NCI-H524 (cell line): ENCODE measurements around the gene ZMIZ2.
"Not testable (repeated sequence)": the region's sequence is repeated elsewhere in the genome, so short reads cannot be mapped to it uniquely, and the experiment has no call there.

Experiments used
- DNase-seq, 2 experiments: peaks; one replicate each; lab custom pipeline; 2025; lab: John Stamatoyannopoulos, UW

ZMIZ2 gene

DNA sequence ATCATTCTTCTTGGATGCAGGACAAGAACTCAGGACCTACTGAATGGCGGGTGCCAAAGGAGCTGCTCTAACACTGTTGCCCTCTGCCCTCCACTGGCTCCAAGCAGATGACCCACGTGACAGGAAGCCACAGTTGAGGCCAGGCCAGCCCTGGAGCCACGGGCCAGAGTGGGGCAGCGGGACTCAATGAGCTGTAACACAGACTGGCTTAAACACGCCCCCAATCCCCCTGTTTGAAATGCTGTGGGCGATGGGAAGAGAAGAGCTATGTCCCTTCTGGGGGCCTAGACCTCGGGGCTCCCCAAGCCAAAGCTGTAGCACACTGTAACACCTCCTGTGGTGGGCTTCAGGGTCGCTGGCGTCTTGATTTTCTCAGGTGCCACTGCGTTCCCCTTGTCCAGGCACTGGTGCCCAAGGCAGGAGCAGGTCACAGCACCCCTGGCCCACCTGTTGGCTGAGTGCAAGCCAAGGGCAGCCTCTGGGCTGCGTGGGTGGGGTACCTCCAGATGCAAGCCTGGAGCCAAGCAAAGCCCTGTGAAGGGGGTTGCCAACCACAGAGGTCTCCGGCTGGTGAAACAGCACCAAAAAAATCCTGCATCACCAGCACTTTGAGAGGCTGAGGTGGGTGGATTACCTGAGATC, 18.6 kb upstream of the ZMIZ2 start:
- no peak for DNase-seq

DNA sequence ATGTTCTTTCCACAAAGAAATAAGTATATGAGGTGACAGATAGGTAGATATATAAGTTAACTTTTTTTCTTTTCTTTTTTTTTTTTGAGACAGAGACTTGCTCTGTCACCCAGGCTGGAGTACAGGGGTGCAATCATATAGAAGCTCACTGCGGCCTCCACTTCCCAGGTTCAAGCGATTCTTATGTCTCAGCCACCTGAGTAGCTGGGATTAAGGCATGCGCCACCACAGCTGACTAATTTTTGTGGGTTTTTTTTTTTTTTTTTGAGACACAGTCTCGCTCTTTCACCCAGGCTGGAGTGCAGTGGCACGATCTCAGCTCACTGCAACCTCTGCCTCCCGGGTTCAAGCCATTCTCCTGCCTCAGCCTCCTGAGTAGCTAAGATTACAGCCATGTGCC, 15.7 kb upstream of the ZMIZ2 start:
- not testable (repeated sequence) for DNase-seq

DNA sequence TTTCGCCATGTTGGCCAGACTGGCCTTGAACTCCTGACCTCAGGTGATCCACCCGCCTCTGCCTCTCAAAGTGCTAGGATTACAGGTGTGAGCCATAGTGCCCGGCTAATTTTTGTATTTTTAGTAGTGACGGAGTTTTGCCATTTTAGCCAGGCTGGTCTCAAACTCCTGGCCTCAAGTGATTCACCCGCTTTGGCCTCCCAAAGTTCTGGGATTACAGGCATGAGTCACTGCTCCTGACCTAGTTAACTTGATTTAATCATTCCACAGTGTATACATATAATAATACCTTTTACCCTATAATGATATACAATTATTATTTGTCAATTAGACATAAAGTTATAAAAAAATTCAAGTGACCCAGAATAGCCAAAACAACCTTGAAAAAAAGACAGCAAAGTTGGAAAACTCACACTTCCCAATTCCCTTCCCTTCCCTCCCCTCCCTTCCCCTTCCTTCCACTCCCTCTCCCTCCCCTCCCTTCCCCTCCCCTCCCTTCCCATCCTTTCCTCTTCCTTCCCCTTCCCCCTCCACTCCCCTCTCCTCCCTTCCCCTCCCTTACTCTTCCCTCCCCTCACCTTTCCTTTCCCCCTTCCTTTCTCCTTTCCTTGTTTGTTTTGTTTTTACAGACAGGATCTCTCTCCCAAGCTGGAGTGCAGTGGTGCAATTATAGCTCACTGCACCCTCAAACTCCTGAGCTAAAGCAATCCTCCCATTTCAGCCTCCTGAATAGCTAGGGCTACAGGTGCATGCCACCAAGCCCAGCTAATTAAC, 14.8 kb upstream of the ZMIZ2 start:
- DNase-seq, result no peak

DNA sequence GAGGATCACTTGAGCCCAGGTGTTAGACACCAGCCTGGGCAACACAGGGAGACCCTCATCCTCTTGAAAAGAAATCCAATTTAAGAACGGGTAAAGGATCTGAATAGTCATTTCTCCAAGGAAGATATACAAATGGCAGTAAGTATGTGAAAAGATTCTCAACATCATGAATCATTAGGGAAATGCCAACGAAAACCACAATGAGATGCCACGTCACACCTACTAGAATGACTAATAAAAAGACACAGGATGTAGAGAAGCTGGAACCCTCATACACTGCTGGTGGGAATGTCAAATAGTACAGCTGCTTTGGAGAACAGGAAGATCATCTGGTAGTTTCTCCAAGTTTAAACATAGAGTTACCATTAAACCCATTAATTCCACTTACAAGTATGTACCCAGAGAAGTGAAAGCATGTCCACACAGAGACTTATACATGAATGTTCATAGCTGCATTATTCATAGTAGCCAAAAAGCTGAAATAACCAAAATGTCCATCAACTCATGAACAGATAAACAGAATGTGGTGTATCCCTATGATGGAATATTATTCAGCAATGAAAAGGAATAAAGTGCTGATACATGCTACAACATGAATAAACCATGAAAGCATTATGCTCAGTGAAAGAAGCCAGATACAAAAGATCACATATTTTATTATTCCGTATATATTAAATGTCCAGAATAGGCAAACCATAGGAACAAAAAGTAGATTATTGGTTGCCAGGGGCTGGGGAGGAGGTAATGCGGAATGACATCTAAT, 13.1 kb upstream of the ZMIZ2 start:
- no peak for DNase-seq

DNA sequence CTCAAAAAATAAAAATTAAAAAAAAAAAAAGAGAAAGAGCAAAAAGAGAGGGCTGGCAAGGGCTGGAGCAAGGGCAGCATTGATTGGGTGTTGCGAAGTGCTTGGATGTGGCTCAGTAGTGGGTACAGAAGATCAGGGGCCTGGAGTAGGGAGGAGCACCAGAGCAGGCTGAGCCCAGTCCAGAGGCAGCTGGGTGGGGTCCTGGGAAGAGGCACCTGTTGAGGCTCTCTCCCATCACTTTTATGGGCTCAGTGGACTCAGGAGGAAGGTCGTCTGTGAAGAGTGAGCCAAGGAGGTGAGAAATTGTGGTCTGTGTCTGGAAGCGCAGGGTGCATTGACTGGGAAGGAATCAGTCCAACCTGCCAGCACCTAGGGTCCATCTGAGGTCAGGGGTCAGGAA, 11.8 kb upstream of the ZMIZ2 start:
- no peak for DNase-seq

DNA sequence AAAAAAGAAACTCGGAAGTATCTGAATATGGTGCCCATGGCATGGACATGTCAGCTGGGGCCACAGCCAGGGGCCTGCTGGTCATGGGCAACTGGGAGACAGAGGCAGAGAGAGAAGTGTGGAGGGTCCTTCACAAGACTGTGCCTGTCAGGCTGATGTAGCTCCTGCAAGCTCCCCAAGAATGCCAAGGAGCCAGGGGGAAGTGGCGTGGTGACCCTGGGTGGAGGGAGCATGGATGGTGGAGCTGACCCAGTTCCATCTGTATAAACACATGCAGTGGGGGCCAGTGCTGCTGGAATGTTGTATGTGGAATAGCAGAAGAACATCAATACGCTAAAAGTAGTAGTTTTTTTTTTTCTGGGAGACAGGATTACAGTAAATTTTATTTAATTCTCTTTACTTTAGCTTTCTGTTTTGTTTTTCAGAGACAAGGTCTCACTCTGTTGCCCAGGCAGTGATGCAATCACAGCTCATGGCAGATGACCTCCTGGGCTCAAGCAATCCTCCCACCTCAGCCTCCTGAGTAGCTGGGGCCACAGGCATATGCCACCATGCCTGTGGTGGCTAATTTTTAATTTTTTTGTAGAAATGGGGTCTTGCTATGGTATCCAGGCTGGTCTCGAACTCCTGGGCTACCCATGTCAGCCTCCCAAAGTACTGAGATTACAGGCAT, 10.5 kb upstream of the ZMIZ2 start:
- no peak for DNase-seq

DNA sequence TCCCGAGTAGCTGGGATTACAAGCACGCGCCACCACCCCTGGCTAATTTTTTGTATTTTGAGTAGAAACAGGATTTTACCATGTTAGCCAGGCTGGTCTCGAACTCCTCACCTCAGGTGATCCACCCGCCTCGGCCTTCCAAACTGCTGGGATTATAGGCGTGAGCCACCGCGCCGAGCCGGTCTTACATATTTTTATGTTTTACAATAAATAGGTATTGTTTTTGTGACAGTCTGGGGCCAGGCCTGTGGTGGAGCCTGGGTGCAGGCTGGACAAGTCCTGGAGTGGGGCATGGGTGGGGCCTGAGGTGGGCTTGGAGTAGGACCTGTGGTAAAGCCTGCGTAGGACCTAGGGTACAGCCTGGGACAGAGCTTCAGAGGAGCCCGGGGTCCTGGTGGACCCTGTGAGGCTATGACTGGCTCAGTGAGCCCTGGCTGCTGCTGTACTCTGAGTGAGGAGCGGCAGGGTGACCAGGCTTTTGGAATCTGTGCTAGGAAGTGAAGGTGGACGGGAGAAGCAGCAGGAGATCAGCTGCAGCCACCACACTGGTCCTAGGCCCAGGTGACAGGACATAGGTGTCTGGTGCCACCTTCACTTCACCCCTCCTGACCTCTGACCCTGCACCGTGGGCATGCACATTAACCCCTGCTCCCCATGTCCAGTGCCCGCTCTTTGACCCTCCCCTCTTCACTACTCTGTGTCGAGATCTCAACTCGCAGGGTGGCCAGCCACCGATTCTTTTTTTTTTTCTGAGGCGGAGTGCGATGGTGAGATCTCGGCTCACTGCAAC, 9.6 kb upstream of the ZMIZ2 start:
- DNase-seq, result no peak

DNA sequence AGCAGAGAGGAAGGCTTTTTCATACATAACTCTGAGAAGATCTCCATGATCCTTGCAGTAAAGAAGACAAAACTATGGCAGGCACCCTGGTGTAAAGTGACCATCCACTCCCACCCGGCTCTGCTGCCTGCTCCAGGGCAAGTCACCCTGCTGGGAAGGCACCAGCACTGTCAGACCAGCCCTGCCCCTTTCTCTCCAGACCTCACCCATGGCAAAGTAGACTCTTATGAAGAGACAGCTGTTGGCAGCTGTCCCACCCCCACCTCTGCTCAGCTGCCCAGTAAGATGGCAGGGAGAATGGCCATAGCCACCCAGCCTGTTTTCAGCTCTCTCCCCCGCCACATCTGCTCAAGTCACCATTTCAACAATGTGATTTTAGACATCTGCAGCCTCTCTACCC, 8.6 kb upstream of the ZMIZ2 start:
- DNase-seq, result no peak

DNA sequence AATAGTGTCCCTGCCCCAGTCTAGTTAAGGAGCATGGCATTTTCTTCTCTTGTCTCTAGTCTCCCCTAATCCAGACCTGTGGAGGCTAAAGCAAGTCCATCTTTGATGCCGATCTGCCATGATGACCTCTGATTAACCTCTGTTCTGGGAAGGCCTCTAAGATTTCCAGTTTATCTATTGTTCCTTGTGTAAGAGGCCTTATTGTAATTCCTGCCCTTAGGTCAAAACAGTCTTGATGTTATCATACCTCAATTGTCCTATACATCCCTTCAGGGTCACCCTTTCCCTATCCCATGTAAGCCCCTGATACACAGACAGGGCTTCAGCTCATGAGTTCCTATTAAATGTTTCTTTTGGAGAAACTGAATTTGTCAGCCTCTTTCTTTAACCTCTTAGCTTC, 4.9 kb upstream of the ZMIZ2 start:
- no peak for DNase-seq

DNA sequence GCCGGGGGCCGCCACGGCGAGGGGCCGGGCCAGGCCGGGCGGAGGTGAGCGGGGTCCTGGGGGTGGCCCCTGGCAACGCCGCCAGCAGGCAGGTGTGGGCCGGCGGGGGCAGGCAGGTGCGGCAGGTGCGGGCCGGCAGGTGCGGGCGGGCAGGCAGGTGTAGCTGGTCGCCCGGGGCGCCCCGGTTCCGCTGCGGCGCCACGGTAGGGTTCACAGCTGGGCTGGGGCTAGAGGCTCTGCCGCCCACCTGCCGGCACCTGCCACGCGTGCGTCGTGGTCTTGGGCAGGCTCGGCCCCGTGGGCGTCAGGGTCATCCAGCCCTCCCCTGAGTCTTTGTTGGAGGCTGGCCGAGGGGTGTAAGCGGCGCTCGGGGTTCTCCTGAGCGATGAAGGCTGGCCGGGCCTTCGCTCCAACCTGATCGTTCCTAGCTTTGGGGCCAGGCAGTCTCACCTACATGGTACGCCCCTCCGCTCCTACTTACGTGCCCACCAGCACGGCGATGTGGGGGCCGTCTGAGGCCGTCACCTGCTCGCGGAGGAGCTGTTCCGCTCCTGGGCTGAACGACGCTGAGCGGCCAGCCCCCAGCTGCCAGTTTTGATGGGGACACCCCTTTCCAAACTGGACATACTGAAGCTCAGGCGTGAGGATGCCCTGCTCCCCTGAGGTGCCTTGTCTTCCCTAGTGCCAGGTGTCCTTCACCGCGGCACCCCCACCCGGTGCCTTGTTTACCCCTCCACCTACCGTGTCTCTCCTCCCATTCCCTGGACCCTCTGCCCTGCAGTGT, 493 bp downstream of the ZMIZ2 start:
- DNase-seq, result no peak

DNA sequence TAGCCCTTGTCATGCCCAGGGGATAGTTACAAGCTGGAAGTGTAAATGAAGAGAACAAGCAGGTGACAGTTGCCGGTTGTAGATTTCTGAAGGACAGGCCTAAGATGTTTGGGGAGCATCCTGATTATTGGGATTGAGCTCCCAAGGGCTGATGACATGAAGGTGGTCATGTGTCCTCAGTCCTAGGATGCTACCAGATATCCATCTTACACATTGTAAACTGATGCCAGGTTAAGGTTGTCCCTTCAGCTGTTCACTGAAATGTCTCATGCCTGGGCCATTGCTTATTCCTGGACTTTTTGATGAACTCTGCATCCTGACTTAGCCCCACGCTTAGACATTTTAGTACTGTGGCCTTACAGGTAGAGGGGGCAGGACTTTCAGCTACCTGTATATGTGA, 1.3 kb downstream of the ZMIZ2 start:
- DNase-seq, result no peak

DNA sequence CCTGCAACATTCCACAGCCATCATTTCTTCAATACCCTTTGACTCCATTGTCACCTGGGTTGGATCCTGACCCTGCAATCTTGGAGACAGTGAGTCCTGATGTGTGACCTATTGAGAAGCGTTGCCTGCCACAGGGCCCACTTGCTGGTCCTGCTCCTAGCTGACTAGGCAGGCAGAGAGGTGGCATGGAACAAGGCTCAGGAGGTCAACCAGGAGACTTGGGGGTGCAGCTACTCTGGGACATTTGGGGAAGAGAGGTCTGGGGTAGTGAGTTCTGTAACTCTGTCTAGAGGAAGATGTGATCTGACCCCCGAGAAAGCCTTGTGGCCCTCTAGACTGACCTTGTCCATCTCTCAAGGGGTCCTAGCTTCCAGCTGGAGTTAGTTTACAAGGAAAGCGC, 1.8 kb downstream of the ZMIZ2 start:
- no peak for DNase-seq

DNA sequence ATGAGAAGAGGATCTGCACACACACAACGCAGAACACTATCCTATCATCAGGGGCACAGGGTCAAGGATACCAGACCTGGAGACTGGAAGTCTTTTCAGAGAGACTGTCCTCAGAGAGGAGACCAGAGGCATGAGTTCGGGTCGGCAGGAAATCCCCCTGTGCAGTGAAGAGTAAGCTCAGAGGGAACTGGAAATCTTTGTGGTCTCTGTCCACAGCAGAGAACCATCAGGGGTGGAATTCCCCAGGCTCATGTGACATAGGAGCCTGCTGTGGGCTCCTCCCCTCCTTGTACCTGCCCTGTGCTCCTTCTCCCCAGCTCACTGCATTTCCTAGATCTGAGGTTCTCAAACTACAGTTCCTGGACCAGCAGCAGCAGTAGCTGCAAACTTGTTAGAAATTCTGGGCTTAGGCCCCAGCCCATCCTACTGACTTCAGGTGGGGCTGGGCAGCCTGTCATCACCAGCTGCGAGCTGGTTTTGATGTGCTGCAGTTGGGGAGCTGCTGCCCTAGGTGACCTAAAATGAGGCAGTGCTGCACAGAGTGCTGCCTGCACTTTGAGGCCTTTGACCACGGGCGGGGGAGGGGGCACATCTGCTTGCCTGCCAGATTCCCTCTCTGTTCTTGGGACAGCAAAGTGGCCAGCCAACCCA, 2.4 kb downstream of the ZMIZ2 start:
- DNase-seq, result peak in 1 of 2 experiments; percentile 7

DNA sequence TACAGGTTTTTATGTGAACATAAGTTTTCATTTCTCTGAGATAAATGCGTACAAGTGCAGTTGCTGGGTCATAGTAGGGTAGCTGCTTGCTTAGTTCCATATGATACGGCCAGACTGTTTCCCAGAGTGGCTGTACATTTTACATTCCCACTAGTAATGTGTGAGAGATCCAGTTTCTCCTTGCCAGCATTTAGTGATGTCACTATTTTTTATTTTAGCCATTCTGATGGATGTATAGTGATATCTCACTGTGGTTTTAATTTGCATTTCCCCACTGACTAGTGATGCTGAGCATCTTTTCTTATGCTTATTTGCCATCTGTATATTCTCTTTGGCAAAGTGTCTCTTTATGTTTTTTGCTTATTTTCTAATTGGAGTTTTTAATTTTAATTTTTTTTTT, 4.2 kb downstream of the ZMIZ2 start:
- no peak for DNase-seq

DNA sequence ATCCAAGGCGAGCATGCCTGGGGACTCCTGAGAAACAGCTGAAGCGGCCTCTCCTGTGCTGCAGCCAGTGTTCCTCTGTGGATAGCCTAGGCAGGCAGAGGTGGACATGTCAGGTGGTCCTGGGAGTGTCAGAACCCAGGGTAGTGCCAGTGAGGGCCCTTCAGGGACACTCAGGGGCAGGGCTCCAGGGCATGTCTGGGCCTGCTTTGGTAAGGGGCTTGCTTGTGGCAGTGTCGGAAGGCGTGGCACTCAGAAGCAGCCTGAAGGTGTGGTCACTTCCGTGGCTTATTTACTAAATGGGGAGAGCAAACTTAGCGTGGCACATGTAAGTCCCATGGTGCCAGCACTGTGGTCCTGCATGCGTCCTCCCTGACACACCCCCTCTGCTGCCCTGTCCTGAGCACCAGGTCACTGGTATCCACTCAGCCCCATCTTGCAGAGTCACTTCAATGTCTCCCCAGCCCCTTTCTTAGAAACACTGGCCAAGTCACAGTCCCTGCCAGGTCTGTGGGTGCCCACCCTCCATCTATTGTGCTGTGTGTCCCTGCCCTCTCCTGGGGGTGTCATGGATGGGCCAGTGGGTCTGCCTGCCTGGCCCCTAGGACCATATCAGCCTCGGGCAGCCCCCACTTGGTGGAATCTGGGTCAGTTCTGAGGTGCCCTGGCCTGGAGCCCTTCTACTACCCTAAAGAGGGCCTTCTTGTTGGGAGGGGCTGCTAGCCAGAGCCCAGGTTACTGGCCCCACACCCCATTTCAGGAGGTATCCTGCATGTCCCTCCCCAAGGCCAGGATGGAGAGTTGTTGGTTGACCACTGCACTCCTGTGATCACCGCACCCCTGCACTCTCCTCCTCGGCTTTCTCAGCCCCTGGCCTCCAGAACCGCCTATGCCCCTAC, 6.4 kb downstream of the ZMIZ2 start:
- DNase-seq, result no peak

DNA sequence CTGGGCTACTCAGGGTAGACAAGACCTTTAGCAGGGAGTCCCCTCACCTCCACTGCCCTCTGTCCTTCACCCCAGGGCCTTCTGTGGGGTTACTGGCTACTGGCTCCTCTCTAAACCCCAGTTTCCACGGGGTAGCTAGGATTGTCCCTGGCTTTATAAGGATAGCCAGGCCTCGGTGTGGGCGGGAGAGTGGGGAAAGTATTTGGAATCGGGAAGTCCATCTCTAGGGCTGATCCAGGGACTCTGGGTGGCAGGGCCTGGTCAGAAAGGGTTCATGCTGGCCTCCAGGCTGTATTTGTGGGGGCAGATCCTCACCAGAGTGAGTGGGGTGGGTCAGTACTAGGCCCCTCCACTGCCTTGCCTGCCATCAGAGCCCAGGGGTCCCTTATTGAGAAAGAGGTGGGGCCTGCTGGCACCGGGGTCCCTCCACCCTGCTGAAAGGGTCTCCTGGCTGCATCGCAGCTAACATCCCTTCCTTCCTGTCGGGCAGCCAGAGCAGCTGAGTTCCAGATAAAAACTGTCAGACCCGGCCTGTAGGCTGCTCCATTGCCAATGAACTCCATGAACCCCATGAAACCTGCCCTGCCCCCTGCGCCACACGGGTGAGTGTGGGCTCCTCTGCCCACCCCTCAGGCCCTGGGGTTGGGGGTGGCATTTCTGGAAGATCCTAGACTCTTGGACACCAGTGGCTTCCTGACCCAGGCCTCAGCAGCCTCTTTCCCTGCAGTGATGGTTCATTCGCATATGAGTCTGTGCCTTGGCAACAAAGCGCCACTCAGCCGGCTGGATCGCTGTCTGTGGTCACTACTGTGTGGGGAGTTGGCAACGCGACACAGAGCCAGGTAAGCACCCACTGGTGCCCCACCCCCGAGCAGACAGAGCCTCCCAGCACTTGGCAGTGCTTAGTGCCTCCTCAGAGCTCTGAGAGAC, 7.3 kb downstream of the ZMIZ2 start:
- DNase-seq, result no peak

DNA sequence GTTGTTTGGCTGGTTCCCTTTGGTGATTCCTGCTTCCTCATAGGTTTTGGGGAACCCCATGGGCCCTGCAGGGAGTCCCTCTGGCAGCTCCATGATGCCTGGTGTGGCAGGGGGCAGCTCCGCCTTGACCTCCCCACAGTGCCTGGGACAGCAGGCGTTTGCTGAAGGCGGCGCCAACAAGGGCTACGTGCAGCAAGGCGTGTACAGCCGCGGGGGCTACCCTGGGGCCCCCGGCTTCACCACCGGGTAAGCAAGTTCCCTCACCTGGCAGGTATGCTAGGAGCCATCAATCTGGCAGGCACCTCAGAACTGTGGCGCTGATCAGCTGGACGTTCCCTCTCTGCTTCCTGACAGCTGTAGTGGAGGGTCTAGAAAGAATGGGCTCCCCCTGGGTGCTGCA, 8.3 kb downstream of the ZMIZ2 start:
- no peak for DNase-seq

DNA sequence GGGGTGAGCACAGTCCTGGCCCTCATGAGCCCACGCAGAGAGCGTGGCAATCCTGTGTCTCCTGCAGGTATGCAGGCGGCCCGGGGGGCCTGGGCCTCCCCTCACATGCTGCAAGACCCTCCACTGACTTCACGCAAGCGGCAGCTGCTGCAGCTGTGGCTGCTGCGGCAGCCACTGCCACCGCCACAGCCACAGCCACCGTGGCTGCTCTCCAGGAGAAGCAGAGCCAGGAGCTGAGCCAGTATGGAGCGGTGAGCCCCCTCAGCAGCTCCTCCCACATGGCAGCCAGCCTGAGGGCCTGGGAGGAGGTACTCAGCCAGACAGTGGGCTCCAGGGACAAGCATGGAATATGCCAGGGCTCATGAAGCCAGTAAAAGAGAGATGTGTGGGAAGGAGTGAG, 8.7 kb downstream of the ZMIZ2 start:
- DNase-seq, result no peak
